K562 (cell line): ENCODE data around the gene DGKZ. TPM values are rescaled to one million over a fixed set of nuclear protein-coding genes. Genes with fewer than 3 reads are reported as not detected.

Source experiments
- HDAC2 ChIP-seq: fragments of 450-650 bp; IDR thresholded peaks from 2 replicates; pipeline ENCODE4 v1.6.1; 2016; ENCODE audit warnings: mild to moderate bottlenecking
- PHF8 ChIP-seq: fragments of 200-600 bp; sonication (generic); IDR thresholded peaks from 2 replicates; pipeline ENCODE4 v1.6.1; 2012; ENCODE audit warnings: mixed run types, mild to moderate bottlenecking, inconsistent platforms, low read length, moderate library complexity, borderline replicate concordance
- RCOR1 ChIP-seq, 2 experiments: IDR thresholded peaks; 2 replicates each; pipeline ENCODE4 v1.6.1; 2012; ENCODE audit warnings: low read depth in 2 of 2, low read length in 2 of 2, borderline replicate concordance in 1 of 2, improper control_type of control experiment in 1 of 2
- SRSF3 ChIP-seq: fragments of 200-400 bp; formaldehyde crosslinking; IDR thresholded peaks from 2 replicates; pipeline ENCODE4 v1.6.1; 2016; ENCODE audit warnings: mild to moderate bottlenecking, low read length, moderate library complexity; ENCODE audit not compliant: insufficient read depth
- ZNF695 ChIP-seq: fragments of 450-650 bp; formaldehyde crosslinking; IDR thresholded peaks from 2 replicates; pipeline ENCODE4 v1.4.0; 2020; ENCODE audit warnings: mild to moderate bottlenecking, moderate library complexity
- polyA plus RNA-seq, 8 experiments: library from polyadenylated mRNA; depleted of rRNA in 4 of 8; stranded (reverse) in 5 of 8; unstranded in 3 of 8; fragments of >200 nt; fragmentation: Nextera tagmentation in 2 of 8; fragmentation: Illumina TruSeq in 1 of 8; extraction: Ambion mirVana in 2 of 8; extraction: Trizol in 1 of 8; gene quantifications; 2 replicates each; pipeline versions ENCODE4 v1.2.1 to v1.2.3, GENCODE V29; 2011 to 2014; ENCODE audit warnings: inconsistent platforms in 1 of 8, missing spikeins in 1 of 8
- total RNA-seq, 7 experiments: library from RNA; depleted of rRNA in 6 of 7; stranded (reverse); fragments of >200 nt in 6 of 7; fragmentation: Illumina TruSeq in 2 of 7; extraction: Trizol in 2 of 7; gene quantifications; 2 replicates each; pipeline versions ENCODE4 v1.2.1 to v1.2.3, GENCODE V29; 2011 to 2021; ENCODE audit warnings: low replicate concordance in 1 of 7
- TF ChIP-seq, protein P1 (sequence below), 3 experiments: IDR thresholded peaks in 2 of 3; conservative IDR thresholded peaks in 1 of 3; 2 replicates each; pipeline ENCODE4 v1.5.1; 2011 to 2012; ENCODE audit warnings: low read length in 3 of 3, mild to moderate bottlenecking in 3 of 3, control low read depth in 2 of 3, improper control_type of control experiment in 1 of 3, inconsistent platforms in 1 of 3, low read depth in 1 of 3, mixed read lengths in 1 of 3, moderate library complexity in 1 of 3; ENCODE audit not compliant: insufficient read depth in 2 of 3
- TF ChIP-seq, protein P2 (sequence below), 2 experiments: fragments of 450-650 bp; formaldehyde crosslinking in 1 of 2; IDR thresholded peaks; 2 replicates each; pipeline versions ENCODE4 v1.4.0 to v1.6.1; 2014 to 2020; ENCODE audit warnings: mild to moderate bottlenecking in 2 of 2, borderline replicate concordance in 1 of 2, low read depth in 1 of 2
- TF ChIP-seq, protein P3 (sequence below): sonication (generic); formaldehyde crosslinking; IDR thresholded peaks from 2 replicates; pipeline ENCODE4 v1.8.1; 2023; ENCODE audit warnings: mild to moderate bottlenecking, missing genetic modification reagents
- TF ChIP-seq, protein P4 (sequence below): fragments of 150-350 bp; IDR thresholded peaks from 2 replicates; pipeline ENCODE4 v1.6.1; 2014; ENCODE audit warnings: low read depth, mild to moderate bottlenecking, low read length, borderline replicate concordance

The DGKZ gene
- total and polyA plus RNA-seq, 9 of the 15 experiments (the other 6 are each of a cell fraction or from before 2014, with no cell fraction given): 0.51 to 100 (median 44.2) TPM

DNA sequence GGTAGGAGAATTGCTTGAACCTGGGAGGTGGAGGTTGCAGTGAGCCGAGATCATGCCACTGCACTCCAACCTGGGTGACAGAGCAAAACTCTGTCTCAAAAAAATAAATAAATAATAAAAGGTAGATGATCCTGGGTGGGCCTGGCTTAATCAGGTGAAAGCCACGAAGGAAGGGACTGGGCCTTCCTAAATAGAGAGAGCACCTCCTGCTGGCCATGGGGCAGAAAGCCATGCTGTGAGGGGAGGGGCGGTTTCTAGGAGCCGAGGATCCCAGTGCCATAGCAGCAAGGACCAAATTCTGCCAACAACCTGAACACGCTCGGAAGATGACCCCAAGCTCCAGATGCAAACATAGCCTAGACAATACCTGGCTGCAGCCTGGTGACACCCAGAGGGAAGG, 24.5 kb upstream of the DGKZ start (continued):
- TF ChIP-seq, protein P1, sequence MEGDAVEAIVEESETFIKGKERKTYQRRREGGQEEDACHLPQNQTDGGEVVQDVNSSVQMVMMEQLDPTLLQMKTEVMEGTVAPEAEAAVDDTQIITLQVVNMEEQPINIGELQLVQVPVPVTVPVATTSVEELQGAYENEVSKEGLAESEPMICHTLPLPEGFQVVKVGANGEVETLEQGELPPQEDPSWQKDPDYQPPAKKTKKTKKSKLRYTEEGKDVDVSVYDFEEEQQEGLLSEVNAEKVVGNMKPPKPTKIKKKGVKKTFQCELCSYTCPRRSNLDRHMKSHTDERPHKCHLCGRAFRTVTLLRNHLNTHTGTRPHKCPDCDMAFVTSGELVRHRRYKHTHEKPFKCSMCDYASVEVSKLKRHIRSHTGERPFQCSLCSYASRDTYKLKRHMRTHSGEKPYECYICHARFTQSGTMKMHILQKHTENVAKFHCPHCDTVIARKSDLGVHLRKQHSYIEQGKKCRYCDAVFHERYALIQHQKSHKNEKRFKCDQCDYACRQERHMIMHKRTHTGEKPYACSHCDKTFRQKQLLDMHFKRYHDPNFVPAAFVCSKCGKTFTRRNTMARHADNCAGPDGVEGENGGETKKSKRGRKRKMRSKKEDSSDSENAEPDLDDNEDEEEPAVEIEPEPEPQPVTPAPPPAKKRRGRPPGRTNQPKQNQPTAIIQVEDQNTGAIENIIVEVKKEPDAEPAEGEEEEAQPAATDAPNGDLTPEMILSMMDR (IDR thresholded peaks at IDR 0.05 in 2 of 3, conservative IDR thresholded peaks at IDR 0.05 in 1 of 3; ENCODE audit: insufficient read depth in 2 of 3, low read depth in 1 of 3, low read length in 3 of 3): peak; percentile 76 to 79 (median 79)
- TF ChIP-seq PHF8 (no peak), SRSF3 (no peak), RCOR1 (IDR thresholded peaks at IDR 0.05; ENCODE audit: borderline replicate concordance in 1 of 2, low read depth in 2 of 2, low read length in 2 of 2) (peak in 1 of 2 experiments; percentile 70; a peak in 1 of 4 replicates), ZNF695 (CRISPR knock-in tag) (no peak), HDAC2 (0 out of 2 replicates have a peak, but pooled peaks have one; percentile 28)
- TF ChIP-seq, protein P2, sequence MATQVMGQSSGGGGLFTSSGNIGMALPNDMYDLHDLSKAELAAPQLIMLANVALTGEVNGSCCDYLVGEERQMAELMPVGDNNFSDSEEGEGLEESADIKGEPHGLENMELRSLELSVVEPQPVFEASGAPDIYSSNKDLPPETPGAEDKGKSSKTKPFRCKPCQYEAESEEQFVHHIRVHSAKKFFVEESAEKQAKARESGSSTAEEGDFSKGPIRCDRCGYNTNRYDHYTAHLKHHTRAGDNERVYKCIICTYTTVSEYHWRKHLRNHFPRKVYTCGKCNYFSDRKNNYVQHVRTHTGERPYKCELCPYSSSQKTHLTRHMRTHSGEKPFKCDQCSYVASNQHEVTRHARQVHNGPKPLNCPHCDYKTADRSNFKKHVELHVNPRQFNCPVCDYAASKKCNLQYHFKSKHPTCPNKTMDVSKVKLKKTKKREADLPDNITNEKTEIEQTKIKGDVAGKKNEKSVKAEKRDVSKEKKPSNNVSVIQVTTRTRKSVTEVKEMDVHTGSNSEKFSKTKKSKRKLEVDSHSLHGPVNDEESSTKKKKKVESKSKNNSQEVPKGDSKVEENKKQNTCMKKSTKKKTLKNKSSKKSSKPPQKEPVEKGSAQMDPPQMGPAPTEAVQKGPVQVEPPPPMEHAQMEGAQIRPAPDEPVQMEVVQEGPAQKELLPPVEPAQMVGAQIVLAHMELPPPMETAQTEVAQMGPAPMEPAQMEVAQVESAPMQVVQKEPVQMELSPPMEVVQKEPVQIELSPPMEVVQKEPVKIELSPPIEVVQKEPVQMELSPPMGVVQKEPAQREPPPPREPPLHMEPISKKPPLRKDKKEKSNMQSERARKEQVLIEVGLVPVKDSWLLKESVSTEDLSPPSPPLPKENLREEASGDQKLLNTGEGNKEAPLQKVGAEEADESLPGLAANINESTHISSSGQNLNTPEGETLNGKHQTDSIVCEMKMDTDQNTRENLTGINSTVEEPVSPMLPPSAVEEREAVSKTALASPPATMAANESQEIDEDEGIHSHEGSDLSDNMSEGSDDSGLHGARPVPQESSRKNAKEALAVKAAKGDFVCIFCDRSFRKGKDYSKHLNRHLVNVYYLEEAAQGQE (IDR thresholded peaks at IDR 0.05; ENCODE audit: borderline replicate concordance): peak; percentile 52; the same call in 1 of the 2 replicates
- TF ChIP-seq, protein P2 (CRISPR knock-in tag; IDR thresholded peaks at IDR 0.05; ENCODE audit: low read depth): no peak
- TF ChIP-seq, protein P3, sequence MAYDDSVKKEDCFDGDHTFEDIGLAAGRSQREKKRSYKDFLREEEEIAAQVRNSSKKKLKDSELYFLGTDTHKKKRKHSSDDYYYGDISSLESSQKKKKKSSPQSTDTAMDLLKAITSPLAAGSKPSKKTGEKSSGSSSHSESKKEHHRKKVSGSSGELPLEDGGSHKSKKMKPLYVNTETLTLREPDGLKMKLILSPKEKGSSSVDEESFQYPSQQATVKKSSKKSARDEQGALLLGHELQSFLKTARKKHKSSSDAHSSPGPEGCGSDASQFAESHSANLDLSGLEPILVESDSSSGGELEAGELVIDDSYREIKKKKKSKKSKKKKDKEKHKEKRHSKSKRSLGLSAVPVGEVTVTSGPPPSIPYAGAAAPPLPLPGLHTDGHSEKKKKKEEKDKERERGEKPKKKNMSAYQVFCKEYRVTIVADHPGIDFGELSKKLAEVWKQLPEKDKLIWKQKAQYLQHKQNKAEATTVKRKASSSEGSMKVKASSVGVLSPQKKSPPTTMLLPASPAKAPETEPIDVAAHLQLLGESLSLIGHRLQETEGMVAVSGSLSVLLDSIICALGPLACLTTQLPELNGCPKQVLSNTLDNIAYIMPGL (CRISPR knock-in tag): no peak
- TF ChIP-seq, protein P4, sequence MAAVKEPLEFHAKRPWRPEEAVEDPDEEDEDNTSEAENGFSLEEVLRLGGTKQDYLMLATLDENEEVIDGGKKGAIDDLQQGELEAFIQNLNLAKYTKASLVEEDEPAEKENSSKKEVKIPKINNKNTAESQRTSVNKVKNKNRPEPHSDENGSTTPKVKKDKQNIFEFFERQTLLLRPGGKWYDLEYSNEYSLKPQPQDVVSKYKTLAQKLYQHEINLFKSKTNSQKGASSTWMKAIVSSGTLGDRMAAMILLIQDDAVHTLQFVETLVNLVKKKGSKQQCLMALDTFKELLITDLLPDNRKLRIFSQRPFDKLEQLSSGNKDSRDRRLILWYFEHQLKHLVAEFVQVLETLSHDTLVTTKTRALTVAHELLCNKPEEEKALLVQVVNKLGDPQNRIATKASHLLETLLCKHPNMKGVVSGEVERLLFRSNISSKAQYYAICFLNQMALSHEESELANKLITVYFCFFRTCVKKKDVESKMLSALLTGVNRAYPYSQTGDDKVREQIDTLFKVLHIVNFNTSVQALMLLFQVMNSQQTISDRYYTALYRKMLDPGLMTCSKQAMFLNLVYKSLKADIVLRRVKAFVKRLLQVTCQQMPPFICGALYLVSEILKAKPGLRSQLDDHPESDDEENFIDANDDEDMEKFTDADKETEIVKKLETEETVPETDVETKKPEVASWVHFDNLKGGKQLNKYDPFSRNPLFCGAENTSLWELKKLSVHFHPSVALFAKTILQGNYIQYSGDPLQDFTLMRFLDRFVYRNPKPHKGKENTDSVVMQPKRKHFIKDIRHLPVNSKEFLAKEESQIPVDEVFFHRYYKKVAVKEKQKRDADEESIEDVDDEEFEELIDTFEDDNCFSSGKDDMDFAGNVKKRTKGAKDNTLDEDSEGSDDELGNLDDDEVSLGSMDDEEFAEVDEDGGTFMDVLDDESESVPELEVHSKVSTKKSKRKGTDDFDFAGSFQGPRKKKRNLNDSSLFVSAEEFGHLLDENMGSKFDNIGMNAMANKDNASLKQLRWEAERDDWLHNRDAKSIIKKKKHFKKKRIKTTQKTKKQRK: no peak
